Fibroblast of skin of scalp (primary cell): ENCODE data around the gene EPHA6.
"Not testable (repeated sequence)": the region's sequence is repeated elsewhere in the genome, so short reads cannot be mapped to it uniquely, and the experiment has no call there.

Experiments
- DNase-seq: peaks from one replicate; pipeline ENCODE4 v3.0.0-alpha.2; 2013

Gene EPHA6

DNA sequence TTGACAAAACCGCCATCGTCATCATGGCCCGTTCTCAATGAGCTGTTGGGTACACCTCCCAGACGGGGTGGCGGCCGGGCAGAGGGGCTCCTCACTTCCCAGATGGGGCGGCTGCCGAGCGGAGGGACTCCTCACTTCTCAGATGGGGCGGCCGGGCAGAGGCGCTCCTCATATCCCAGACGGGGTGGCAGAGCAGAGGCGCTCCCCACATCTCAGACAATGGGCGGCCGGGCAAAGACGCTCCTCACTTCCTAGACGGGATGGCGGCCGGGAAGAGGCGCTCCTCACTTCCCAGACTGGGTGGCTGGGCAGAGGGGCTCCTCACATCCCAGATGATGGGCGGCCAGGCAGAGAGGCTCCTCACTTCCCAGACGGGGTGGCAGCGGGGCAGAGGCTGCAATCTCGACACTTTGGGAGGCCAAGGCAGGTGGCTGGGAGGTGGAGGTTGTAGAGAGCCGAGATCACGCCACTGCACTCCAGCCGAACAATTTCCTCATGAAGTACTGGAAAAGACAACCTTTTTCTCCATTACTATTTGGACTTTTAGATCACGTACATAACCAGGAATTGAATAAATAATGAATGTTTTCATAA lies 666.4 kb downstream of the EPHA6 start:
- not testable (repeated sequence) for DNase-seq

DNA sequence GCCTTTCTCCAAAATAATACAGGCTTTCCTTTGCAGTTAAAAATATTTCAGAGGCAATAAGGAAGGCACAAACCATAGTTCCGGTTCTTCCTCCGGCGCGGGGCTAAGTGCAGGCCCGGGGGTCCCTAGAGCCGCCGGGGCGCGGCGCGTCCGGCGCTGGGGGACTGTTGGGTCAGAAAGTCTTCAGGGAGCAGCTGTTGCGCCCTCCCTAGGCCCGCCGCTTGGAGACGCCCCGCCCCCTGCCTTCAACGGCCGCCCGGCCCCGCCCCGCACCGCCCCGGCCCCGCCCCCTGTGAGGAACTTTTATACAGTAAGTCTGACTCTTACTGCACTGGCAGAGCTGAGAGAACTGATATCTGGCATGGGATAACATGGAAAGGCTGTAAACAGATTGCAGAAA lies 667.0 kb downstream of the EPHA6 start:
- no peak for DNase-seq

DNA sequence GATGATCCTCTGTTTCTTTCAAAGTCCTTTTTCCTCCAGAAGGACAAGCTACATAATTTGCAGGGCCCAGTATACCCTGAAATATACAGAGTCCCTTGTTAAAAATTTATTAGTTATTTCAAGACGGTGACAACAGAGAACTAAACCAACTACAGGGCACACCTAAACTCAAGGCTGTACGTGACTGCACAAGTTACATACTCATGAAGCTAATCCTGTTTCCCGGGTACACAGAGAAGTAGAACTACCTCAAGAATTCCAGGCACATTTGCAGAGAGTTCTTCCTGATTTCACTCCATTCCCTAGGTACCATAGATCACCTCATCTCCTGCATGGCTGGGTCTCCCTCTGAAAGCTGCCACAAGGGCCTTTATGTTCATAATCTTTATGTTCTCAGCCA lies 670.8 kb downstream of the EPHA6 start:
- no peak for DNase-seq

DNA sequence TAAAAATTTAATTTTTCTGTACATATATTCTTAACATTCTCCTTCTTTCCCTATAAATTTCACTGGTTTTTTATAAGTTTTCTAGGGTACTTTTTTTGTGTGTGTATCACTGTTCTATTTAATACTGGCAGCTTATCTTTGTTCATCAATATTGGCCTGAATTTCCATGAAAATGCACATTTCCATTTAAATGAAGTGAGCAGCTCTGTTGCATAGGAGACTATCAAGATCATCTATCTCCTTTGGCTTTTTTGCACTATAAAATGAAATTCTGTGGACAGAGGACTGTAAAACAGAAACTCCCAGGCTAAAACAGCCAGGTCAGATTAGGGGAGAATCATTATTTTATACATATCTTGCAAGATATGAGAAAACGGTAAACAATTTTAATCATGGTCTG lies 673.2 kb downstream of the EPHA6 start:
- DNase-seq, result no peak

DNA sequence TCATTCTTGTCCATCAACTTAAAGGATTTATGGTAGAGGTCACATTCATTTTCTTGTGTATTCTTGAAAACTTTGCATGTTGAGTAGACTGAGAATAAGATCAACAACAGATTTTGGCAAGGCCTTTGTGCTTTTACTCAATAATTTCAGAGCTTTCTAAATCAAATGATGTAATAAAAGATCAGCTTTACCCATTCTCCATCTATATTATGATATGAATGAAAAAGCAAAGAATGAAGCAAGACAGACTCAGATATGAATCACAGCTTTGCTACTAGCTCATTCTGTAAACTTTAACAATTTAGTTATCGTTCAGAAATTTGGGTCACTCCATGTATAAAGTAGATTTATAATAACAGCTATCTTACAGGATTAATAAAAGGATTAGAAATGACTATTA lies 674.3 kb downstream of the EPHA6 start:
- DNase-seq, result no peak

DNA sequence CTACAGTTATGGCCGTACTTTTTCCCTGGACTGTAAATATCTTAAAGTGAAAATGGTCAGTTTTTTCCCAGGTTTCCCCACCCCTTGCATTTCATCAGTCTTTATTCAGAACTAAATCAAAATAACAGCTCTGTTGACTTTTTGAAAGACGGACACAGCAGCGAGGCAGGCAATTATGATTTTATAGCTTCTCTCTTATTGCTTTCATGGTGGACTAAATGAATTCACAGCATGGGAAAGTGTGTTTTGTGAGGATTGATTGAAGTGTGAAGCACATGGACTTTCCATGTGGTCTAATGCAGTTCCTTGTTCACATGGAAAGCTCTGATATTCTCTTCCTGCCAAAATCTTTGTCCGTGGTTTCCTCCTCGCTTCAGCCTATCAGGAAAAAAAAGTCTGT lies 681.5 kb downstream of the EPHA6 start:
- DNase-seq, result no peak

DNA sequence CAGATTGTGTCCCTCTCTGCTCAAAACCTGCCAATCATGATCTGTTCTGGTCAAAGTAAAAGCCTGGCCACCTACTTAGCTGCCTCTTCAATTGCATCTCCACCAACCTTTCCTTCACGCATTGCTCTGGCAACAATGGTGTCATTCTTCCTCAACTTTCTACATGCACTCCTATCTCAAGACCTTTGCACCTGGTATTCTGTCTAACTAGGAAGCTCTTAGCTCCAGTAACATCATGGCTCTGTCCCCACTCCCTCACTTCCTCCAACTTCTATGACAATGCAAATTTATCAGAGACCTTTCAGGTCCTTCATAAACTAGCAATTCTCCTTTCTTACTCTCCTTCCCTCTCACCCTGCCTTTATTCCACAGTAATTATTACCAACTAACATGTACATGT lies 682.7 kb downstream of the EPHA6 start:
- DNase-seq, result no peak

DNA sequence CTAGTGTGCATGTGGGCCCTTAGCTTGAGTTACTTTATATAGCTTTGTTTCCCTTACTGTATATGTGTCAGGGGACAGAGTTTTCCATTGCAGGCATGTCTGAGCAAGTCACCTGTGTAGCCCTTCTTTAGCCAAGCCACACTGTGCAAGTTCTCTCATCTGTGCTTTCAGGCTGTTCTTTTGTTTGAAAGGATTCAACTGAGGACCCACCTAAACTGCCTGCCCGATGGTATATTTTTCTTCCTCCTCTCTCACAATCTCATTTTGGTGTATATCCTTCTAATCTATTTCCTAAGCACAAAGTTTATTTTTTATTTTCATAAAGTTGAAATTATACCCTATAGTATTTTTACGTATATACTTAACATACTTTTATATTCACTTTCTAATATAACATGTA lies 690.1 kb downstream of the EPHA6 start:
- DNase-seq, result no peak

DNA sequence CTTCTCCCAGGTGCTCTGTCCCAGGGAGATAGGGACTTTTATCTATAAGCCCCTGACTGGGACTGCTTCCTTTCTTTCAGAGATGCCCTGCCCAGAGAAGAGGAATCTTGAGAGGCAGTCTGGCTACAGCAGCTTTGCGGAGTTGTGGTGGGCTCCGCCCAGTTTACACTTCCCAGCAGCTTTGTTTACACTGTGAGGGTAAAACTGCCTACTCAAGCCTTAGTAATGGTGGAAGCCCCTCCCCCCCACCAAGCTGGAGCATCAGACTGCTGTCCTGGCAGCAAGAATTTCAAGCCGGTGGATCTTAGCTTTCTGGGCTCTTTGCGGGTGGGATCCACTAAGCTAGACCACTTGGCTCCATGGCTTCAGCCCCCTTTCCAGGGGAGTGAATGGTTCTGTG lies 696.4 kb downstream of the EPHA6 start:
- DNase-seq, result no peak

DNA sequence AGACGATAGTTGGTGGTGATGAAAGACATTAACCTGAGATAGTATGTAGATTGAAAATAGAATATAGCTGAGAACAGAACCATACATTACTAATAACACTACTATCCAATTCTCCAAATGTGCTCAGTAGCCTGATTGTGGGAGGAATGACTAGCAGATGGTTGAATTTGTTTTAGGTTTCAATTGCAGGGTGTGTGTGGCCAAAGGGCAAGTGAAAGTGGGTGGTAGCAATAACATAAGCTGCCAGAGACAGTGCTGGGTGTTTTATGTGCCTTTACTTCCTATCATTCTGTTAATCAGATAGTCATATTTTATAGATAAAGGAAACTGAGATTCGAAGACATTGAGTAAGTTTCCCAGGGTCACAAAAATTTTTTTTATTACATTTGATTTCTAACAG lies 700.7 kb downstream of the EPHA6 start:
- DNase-seq, result no peak

DNA sequence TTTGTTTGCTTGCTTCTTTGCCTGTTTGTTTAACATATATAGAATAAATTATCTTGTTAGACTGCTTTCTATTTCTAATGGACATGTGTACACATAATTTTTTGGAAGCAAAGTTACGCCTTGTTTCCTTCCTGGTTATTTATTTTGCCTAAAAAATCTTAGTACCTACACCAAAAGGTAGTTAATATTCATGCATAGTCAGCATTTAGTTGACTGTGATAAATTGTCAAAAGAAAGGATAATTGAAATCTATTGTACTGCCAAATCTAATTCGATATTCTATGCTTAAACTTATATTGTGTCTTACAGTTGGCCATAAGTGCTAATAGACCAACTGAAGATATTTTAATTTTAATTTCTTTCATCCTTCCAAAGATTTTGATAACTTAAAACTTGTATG lies 716.3 kb downstream of the EPHA6 start:
- no peak for DNase-seq

DNA sequence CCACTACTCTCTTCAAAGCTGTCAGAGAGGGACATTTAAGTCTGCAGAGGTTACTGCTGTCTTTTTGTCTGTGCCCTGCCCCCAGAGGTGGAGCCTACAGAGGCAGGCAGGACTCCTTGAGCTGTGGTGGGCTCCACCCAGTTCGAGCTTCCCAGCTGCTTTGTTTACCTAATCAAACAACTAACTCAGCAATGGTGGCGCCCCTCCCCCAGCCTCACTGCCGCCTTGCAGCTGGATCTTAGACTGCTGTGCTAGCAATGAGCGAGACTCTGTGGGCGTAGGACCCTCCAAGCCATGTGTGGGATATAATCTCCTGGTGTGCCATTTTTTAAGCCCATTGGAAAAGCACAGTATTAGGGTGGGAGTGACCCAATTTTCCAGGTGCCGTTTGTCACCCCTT lies 733.2 kb downstream of the EPHA6 start:
- not testable (repeated sequence) for DNase-seq

DNA sequence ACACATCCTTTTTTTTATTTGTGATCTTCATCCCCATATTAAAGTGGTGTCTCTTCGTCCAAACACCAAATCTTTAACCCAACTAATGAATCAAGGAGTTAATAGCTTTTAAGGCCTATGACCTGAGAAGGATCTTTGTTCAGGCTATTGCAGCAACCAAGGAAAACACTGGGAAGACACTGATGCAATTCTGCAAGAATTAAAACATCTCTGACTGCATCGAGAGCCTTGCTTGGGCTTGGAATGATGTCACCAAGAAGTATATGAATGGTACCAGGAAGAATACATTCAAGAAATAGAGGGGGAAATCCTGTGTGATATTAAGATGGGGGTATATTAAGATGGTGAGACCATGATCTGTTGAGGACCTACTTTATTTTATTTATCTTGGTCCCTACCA lies 736.0 kb downstream of the EPHA6 start:
- DNase-seq, result no peak

DNA sequence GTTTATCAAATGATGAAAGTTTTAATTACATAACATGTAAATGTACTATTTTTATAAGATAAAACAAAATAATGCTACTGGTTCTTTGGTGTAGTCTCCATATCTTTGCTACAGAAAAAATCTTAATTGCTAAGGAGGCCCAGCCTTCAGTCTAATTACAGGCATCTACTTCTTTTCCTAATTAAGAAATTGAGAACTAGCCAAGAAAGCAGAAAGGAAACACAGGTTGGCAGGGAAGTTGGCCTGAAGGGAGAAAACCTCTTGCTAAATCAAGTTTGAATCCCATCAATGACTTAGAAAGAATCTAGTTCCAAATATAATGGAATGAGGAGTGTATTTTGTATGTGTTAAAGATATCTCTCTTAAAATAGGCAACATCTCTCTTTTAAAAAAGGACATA lies 737.8 kb downstream of the EPHA6 start:
- no peak for DNase-seq

DNA sequence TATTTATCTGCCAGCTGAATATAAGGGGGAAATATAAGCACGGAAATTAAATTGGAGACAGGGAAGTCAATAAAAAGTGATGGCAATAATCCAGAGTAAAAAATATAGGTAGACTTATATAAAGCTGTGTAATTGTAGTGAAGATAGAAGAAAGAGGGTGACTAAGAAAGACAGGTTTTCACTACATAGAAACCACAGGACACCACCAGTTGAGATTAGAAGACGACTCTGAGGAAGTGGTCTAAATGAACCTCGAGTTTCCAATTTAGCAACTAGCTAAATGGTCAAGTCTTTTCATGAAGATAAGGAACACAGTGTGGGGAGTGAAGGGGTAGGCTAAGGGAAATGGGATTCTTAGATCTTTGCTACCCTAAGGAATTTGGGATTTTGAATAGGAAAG lies 761.3 kb downstream of the EPHA6 start:
- DNase-seq, result no peak

DNA sequence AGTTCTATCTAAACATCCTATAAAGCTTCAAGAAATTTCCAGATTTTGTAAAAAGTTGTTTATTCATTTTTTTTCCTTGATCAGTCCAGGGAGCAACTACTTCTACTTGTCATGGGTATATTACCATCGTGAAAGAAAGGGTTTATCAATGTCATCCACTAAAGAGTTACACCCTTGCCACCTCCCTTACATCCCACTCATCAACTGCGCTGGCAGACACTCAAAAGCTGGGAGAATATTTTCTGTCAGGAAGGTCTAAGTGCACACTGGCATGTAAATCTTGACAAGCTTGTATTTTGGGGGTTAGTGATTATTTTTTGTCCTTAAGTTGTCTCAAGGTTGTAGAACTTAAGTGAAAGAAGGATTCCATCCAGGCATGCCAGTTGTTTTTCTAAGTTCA lies 761.8 kb downstream of the EPHA6 start:
- no peak for DNase-seq

DNA sequence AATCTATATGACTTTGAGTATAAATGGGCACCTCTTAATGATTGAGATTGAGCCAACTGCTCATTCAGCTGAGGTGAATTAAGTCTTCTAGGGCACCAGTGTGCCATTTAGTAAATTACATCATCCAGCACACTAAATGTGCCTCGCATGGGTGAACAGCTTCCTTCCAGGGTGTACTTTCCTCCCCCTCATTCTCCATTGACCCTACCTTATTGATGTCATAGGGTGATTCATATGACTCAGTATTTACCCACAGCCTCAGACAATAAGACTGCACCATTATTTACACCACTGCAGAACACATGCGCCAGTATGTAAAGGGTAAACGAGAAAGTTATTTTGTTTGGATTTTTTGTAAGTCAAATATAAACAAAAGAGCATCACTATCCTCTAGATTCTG lies 765.0 kb downstream of the EPHA6 start:
- DNase-seq, result no peak

DNA sequence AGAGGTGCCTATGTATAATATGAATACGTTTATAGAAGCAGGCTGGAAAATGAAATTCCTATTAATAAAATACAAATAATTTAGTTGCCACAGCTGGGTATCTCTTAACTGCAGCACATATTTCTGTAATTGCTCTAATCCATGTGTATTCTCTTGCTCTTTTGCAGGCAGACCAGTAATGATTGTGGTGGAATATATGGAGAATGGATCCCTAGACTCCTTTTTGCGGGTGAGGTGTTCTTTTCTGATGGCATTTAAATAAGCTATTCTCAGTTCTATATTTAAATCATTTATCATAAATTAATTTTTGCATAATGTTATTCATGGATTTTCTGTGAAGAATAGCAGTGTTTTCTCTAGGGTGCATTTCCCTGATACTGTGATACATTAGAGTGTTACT lies 796.2 kb downstream of the EPHA6 start:
- no peak for DNase-seq

DNA sequence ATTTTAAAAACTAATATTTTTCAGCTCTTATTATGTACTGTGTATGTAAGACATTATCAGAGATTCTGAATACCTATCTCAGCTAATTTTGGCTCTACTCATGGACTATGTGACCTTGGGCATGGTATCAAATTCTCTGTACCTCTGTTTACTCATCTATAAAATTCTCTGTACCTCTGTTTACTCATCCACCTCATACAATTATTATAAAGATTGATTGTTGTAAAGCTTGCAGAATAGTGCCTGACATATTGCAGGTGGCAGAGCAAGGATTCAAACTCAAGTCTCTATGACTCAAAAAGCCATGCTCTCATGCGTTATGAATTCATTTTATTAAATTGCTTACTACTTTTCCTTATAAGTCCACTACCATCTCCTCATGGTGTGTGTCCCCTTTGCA lies 798.2 kb downstream of the EPHA6 start:
- no peak for DNase-seq

DNA sequence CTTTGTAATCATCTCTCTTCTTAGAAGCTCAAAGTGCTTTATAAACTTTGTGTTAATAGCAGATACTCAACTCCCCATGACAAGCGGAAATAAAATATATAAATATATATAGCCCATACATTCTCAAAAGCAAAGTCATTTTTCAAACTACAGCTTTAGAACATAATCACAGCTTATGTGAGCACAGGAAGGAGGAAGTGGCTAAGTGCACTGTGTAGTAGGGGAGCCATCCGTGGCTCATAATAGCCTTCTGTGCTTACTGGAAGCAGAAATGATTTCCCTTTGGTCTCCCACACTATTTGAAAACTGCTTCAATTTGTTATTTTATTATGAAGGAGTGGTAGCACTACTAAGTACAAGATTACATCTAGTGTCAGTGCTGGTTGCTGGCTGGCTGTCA lies 798.7 kb downstream of the EPHA6 start:
- no peak for DNase-seq

DNA sequence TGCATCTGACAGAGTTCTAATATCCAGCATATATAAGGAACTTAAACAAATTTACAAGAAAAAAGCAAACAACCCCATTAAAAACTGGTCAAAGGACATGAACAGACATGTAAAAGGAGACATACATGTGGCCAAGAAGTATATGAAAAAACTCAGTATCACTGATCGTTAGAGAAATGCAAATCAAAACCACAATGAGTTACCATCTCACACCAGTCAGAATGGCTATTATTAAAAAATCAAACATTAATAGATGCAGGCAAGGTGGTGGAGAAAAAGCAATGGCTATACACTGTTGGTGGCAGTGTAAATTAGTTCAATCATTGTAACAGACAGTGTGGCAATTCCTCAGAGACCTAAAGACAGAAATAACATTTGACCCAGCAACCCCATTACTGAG lies 806.1 kb downstream of the EPHA6 start:
- DNase-seq, result not testable (repeated sequence)

DNA sequence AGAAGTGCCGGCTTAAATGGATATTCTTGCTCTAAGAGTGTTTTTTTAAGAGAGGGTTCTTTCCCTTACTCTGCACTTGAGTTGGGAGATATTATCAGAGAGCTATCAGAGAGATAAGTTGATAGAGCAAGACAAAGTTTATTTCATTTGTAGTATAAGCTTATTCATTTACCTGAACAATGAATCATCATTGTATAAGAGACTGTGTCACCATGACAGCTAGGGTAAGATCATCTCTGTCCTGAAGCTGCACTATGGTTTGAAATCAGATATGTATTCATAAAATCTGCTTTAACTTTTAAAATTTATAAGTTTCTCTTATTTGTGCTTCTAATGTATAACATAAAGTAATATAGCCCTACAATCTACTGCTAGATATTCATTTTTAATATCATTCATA lies 822.1 kb downstream of the EPHA6 start:
- no peak for DNase-seq

DNA sequence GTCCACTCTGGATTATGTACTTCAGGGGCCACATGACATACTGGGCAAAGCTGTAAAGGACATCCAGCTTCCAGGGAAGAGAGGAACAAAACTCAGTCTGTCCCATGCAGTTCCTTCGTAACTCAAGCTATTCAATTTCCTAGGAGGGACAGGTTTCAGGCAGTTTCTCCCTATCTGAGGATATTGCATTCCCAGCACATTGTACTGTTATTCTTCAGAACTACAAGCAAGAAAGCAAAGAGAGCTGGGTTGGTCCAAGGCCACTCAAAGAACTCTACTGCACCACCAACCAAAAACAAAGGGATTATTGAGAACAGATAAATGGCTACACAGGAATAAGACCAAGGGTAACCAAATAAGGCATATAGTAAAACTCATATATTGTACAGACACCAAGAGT lies 832.5 kb downstream of the EPHA6 start:
- no peak for DNase-seq

DNA sequence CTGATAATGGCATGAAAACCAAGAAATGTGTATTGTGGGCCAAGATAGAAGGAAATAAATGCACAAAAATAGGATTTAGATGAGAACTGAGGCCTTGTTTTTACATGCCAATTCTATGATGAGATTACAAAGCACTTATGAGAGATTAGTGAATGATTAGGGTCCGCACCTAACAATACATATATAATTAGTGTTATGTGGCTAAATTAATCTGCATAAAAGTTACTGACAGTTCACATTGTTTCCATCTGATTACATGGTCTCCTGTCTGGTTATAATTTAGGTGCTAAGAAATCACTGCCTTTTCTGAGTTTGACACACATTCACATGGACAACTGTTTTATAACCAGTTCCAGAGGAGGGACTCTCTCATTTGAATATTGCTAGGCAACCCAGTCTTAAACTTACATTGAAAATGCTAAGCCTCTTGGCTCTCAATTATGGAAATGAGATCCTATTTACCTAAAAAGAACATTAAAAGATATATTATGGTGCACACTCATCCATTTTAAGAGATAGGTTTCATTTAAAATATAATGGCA lies 833.1 kb downstream of the EPHA6 start:
- DNase-seq, result no peak

DNA sequence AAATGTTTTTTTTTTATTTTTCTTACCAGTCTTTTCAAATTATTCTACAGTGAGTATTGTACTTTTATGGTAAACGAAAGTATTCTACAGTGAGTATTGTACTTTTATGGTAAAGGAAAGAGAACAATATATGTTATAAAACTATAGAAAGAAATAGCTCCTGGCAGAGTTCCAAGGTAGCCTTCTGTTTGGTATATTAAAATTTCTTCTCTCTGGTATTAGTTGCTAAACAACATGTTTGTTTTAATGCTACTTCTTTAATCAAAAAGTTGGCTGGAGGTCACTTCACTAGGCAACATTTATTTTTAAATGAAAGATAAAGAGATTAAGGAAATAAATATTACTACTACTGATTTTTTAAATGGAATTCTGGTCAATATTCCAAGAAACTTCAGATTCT lies 841.6 kb downstream of the EPHA6 start:
- DNase-seq, result no peak
